ENCODE measurements around the gene PHLDB2.

DNA sequence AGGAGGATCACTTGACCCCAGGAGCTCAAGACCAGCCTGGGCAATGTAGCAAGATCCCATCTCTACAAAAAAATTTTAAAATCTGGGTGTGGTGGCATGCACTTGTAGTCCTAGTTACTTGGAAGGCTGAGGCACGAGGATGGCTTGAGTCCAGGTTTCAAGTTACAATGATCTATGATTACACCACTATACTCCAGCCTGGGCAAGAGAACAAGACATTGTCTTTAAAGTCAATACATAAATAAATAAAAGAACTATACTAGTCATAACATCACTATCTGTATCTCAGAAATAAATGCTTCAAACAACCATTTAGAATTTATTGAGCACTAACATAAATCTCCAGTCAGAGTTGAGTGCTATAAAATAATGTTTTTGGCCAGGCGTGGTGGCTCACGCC lies 8.5 kb upstream of the PHLDB2 start:
- TF ChIP-seq, protein P1, sequence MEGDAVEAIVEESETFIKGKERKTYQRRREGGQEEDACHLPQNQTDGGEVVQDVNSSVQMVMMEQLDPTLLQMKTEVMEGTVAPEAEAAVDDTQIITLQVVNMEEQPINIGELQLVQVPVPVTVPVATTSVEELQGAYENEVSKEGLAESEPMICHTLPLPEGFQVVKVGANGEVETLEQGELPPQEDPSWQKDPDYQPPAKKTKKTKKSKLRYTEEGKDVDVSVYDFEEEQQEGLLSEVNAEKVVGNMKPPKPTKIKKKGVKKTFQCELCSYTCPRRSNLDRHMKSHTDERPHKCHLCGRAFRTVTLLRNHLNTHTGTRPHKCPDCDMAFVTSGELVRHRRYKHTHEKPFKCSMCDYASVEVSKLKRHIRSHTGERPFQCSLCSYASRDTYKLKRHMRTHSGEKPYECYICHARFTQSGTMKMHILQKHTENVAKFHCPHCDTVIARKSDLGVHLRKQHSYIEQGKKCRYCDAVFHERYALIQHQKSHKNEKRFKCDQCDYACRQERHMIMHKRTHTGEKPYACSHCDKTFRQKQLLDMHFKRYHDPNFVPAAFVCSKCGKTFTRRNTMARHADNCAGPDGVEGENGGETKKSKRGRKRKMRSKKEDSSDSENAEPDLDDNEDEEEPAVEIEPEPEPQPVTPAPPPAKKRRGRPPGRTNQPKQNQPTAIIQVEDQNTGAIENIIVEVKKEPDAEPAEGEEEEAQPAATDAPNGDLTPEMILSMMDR (IDR thresholded peaks at IDR 0.05 in 2 of 3, conservative IDR thresholded peaks at IDR 0.05 in 1 of 3; ENCODE audit: control insufficient read depth in 2 of 3, extremely low read depth in 1 of 3, insufficient read depth in 1 of 3, low read depth in 3 of 3, low read length in 3 of 3), result no peak
- TF ChIP-seq RAD21 (IDR thresholded peaks at IDR 0.05; ENCODE audit: insufficient read depth, low read depth, low read length) (no peak), BHLHE40 (IDR thresholded peaks at IDR 0.05; ENCODE audit: borderline replicate concordance in 1 of 2, low read depth in 2 of 2, low read length in 1 of 2) (no peak)
- TF ChIP-seq, protein P2, sequence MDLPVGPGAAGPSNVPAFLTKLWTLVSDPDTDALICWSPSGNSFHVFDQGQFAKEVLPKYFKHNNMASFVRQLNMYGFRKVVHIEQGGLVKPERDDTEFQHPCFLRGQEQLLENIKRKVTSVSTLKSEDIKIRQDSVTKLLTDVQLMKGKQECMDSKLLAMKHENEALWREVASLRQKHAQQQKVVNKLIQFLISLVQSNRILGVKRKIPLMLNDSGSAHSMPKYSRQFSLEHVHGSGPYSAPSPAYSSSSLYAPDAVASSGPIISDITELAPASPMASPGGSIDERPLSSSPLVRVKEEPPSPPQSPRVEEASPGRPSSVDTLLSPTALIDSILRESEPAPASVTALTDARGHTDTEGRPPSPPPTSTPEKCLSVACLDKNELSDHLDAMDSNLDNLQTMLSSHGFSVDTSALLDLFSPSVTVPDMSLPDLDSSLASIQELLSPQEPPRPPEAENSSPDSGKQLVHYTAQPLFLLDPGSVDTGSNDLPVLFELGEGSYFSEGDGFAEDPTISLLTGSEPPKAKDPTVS (IDR thresholded peaks at IDR 0.05; ENCODE audit: low read depth, low read length), result no peak
- TF ChIP-seq, protein P3, sequence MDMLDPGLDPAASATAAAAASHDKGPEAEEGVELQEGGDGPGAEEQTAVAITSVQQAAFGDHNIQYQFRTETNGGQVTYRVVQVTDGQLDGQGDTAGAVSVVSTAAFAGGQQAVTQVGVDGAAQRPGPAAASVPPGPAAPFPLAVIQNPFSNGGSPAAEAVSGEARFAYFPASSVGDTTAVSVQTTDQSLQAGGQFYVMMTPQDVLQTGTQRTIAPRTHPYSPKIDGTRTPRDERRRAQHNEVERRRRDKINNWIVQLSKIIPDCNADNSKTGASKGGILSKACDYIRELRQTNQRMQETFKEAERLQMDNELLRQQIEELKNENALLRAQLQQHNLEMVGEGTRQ (IDR thresholded peaks at IDR 0.05; ENCODE audit: borderline replicate concordance, low read depth, low read length), result no peak
